CD4-positive, CD25-positive, alpha-beta regulatory T cell (primary cell): Measurements from ENCODE around the gene GGCX. TPM values are rescaled to one million over a fixed set of nuclear protein-coding genes. Genes with fewer than 3 reads are reported as not detected.

ENCODE experiments used
- ATAC-seq, 2 donors: fragments of 150-1000 bp; cut with Tn5 transposase; one replicate each; pipeline ENCODE4 v1.10.0; 2021; ENCODE audit warnings: low read depth in 2 of 2, moderate number of reproducible peaks in 2 of 2, moderate library complexity in 1 of 2
- DNase-seq, 3 donors: peaks; one replicate each; pipeline versions ENCODE4 v3.0.0 to v3.0.0-alpha.2; 2012 to 2022; ENCODE audit warnings: mixed read lengths in 1 of 3
- H3K27ac ChIP-seq: one replicate; pipeline ENCODE4 v1.7.0; 2013; ENCODE audit warnings: mild to moderate bottlenecking, low read length; ENCODE audit not compliant: insufficient read depth, poor library complexity, severe bottlenecking
- H3K27me3 ChIP-seq: one replicate; pipeline ENCODE4 v1.7.0; 2013; ENCODE audit warnings: low read length; ENCODE audit not compliant: control insufficient read depth, insufficient read depth
- H3K36me3 ChIP-seq: one replicate; pipeline ENCODE4 v1.7.0; 2013; ENCODE audit warnings: mild to moderate bottlenecking, low read length, moderate library complexity; ENCODE audit not compliant: control insufficient read depth, insufficient read depth
- H3K4me1 ChIP-seq: 2 replicates; pipeline ENCODE4 v1.7.0; 2013; ENCODE audit warnings: mild to moderate bottlenecking, low read length; ENCODE audit not compliant: insufficient read depth, control insufficient read depth, poor library complexity, severe bottlenecking
- H3K4me3 ChIP-seq: one replicate; pipeline ENCODE4 v1.7.0; 2013; ENCODE audit warnings: low read depth, mild to moderate bottlenecking, low read length, moderate library complexity
- H3K9me3 ChIP-seq, 2 experiments: 1 replicate in 1 of 2; 2 replicates in 1 of 2; pipeline ENCODE4 v1.7.0; 2013; ENCODE audit warnings: low read length in 2 of 2, mild to moderate bottlenecking in 1 of 2, moderate library complexity in 1 of 2; ENCODE audit not compliant: control insufficient read depth in 2 of 2
- H3K27ac Mint-ChIP-seq, 3 donors: one replicate each; pipeline ENCODE4 v1.8.0; 2020 to 2022; ENCODE audit warnings: mild to moderate bottlenecking in 3 of 3, mixed read lengths in 3 of 3, moderate library complexity in 2 of 3
- H3K27me3 Mint-ChIP-seq: one replicate; pipeline ENCODE4 v1.8.0; 2022; ENCODE audit warnings: mild to moderate bottlenecking, mixed read lengths
- H3K36me3 Mint-ChIP-seq: one replicate; pipeline ENCODE4 v1.8.0; 2020; ENCODE audit warnings: mixed read lengths
- H3K4me1 Mint-ChIP-seq, 4 donors: one replicate each; pipeline ENCODE4 v1.8.0; 2020 to 2022; ENCODE audit warnings: mixed read lengths in 4 of 4, mild to moderate bottlenecking in 1 of 4
- H3K4me3 Mint-ChIP-seq, 4 donors: one replicate each; pipeline ENCODE4 v1.8.0; 2020 to 2022; ENCODE audit warnings: mild to moderate bottlenecking in 4 of 4, mixed read lengths in 4 of 4, moderate library complexity in 3 of 4
- H3K9me3 Mint-ChIP-seq, 7 donors: one replicate each; pipeline ENCODE4 v1.8.0; 2020 to 2022; ENCODE audit warnings: mixed read lengths in 7 of 7, mild to moderate bottlenecking in 3 of 7, moderate library complexity in 2 of 7
- polyA plus RNA-seq, 4 donors: library from polyadenylated mRNA; unstranded; fragments of 300-500 nt; fragmentation: Illumina TruSeq; gene quantifications; one replicate each; pipeline ENCODE4 v1.2.3, GENCODE V29; 2021
- total RNA-seq: library from RNA; stranded (reverse); gene quantifications from one replicate; pipeline ENCODE4 v1.2.3, GENCODE V29; 2022

GGCX gene
- total and polyA plus RNA-seq, 5 donors from 2014 or later, result 16.7 to 28.1 (median 18.3) TPM

DNA sequence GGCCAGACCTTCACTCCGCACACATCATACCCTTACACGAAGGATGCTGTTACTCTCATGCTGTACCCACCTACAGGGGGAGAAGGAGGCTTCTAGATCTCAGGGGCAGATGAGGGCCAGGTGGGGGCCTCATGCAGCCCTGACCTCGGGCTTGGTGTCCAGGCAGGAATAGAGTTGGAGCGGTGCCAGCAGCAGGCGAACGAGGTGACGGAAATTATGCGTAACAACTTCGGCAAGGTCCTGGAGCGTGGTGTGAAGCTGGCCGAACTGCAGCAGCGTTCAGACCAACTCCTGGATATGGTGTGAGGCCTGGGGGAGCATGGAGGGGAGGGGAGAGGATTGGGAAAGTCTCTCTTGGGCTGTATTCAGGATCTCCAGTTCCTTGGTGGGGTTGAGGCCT lies 30.3 kb upstream of the GGCX start:
- no peak for ATAC-seq
- DNase-seq, result no peak
- Histone ChIP-seq H3K4me1 (peaks cover 24% of the 10 kb centered on the region), H3K9me3 (no peaks in the 10 kb centered on the region), H3K36me3 (no peaks in the 10 kb centered on the region), H3K4me3 (no peak overlapping the region), H3K27me3 (no peaks in the 10 kb centered on the region), H3K27ac (no peak overlapping the region)
- peaks cover 3 to 53% (median 28%) of the 10 kb centered on the region in 4 donors for H3K4me1 Mint-ChIP-seq
- H3K9me3 Mint-ChIP-seq, result no peaks in the 10 kb centered on the region
- H3K36me3 Mint-ChIP-seq, result peaks cover 4% of the 10 kb centered on the region
- no peaks in the 10 kb centered on the region for H3K27me3 Mint-ChIP-seq
- H3K4me3 Mint-ChIP-seq, result peak overlapping the region in 1 of 4 donors; percentile 28
- peak overlapping the region in 1 of 3 donors; percentile 79 for H3K27ac Mint-ChIP-seq

DNA sequence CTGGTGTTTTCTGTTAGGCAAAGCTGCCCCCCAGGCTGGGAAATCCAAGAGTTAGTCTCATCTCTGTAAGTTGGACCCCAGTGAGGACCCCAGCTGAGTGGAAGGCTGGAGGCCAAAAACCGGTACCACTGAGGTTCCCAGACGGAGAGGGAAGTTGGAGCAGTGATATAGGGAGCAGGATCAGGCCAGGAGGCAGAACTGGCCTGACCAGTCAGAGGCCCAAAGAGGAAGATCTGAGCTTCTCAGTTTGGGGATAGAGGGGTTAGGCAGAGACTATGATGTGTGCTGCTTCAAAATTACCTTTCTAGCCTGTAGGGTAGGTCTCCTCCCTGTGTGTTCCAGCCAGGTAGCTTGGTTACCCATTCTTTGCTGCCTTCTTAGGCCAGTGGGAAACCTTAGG lies 29.7 kb upstream of the GGCX start:
- Mint-ChIP-seq H3K27ac (peak overlapping the region in 2 of 3 donors; percentile 25 to 92), H3K4me1 (peaks cover 3 to 51% (median 27%) of the 10 kb centered on the region in 4 donors), H3K36me3 (peaks cover 4% of the 10 kb centered on the region), H3K27me3 (no peaks in the 10 kb centered on the region), H3K4me3 (peak overlapping the region in 2 of 4 donors; percentile 21 to 64), H3K9me3 (no peaks in the 10 kb centered on the region)
- no peak for DNase-seq
- Histone ChIP-seq H3K27ac (no peak overlapping the region), H3K27me3 (no peaks in the 10 kb centered on the region), H3K4me3 (no peak overlapping the region), H3K9me3 (no peaks in the 10 kb centered on the region), H3K4me1 (peaks cover 18% of the 10 kb centered on the region), H3K36me3 (no peaks in the 10 kb centered on the region)
- no peak for ATAC-seq

- peaks cover 3 to 51% (median 29%) of the 10 kb centered on the region in 4 donors for H3K4me1 Mint-ChIP-seq
- DNase-seq (no peak), ATAC-seq (no peak)
- no peaks in the 10 kb centered on the region for H3K27me3 Mint-ChIP-seq
- peaks cover 0 to under 1% (median 0%) of the 10 kb centered on the region in 7 donors for H3K9me3 Mint-ChIP-seq
- H3K4me1 ChIP-seq, result peaks cover 22% of the 10 kb centered on the region
- H3K4me3 Mint-ChIP-seq, result peak overlapping the region in 2 of 4 donors; percentile 64 to 80
- no peaks in the 10 kb centered on the region for H3K36me3 ChIP-seq
- H3K36me3 Mint-ChIP-seq, result no peaks in the 10 kb centered on the region
- H3K9me3 ChIP-seq, result no peaks in the 10 kb centered on the region
- H3K4me3 ChIP-seq, result no peak overlapping the region
- no peaks in the 10 kb centered on the region for H3K27me3 ChIP-seq
- no peak overlapping the region for H3K27ac ChIP-seq
- peak overlapping the region in 2 of 3 donors; percentile 42 to 92 for H3K27ac Mint-ChIP-seq
Measured at GRCh38 chr2:85589982-85590791, 28.9 kb upstream of the GGCX start.

DNA sequence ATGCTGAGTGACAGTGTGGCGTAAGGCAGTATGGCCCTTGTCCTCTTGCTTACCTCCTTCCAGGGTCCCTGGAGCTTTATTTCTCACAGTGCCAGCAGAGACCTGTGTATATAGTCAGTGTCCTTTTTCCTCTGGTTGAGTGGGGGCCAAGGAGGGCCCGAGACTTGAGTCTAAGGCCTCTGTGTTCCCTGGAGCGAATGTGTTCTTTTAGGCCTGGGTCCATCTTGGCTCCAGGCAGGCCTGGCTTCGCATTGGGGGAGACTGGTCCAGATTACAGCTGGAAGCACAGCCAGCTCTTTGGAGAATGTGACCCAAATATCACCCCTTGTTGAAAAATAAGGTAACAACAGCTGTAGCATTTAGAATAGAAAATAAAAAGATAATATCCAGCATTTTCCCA lies 27.9 kb upstream of the GGCX start:
- peak overlapping the region in 1 of 4 donors; percentile 66 for H3K4me3 Mint-ChIP-seq
- no peak overlapping the region for H3K27ac ChIP-seq
- peaks cover 0 to 1% (median 0%) of the 10 kb centered on the region in 7 donors for H3K9me3 Mint-ChIP-seq
- H3K36me3 Mint-ChIP-seq, result no peaks in the 10 kb centered on the region
- peaks cover 21% of the 10 kb centered on the region for H3K4me1 ChIP-seq
- H3K9me3 ChIP-seq, result no peaks in the 10 kb centered on the region
- H3K27ac Mint-ChIP-seq, result peak overlapping the region in 1 of 3 donors; percentile 83
- no peaks in the 10 kb centered on the region for H3K27me3 Mint-ChIP-seq
- DNase-seq, result no peak
- H3K4me3 ChIP-seq, result no peak overlapping the region
- no peaks in the 10 kb centered on the region for H3K27me3 ChIP-seq
- peaks cover 0 to 48% (median 29%) of the 10 kb centered on the region in 4 donors for H3K4me1 Mint-ChIP-seq
- no peak for ATAC-seq
- H3K36me3 ChIP-seq, result no peaks in the 10 kb centered on the region

DNA sequence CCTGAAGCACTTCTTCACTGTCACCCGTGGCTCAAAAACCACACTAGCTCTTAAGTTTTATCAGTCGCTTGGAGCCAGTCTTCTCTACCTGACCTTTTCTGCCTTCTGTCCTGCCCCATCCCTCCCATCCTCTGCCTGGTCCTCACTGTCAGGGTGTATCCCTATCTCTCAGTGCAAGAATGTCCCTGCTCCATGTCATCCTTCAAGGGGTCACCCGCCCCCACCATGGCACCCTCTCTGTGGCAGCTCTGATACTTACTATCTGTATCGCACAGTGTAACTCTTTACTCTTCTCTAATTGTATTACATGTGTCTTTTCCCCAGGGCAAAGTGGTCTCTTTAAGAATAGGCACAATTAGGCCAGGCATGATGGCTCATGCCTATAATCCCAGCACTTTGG lies 27.4 kb upstream of the GGCX start:
- peaks cover under 1% of the 10 kb centered on the region for H3K36me3 Mint-ChIP-seq
- no peak for ATAC-seq
- peaks cover 3 to 48% (median 29%) of the 10 kb centered on the region in 4 donors for H3K4me1 Mint-ChIP-seq
- peak overlapping the region; percentile 63 to 83 (median 81) for H3K27ac Mint-ChIP-seq
- H3K9me3 Mint-ChIP-seq, result peaks cover 0 to 1% (median 0%) of the 10 kb centered on the region in 7 donors
- Histone ChIP-seq H3K4me3 (no peak overlapping the region), H3K36me3 (no peaks in the 10 kb centered on the region), H3K27ac (no peak overlapping the region), H3K27me3 (no peaks in the 10 kb centered on the region), H3K4me1 (peaks cover 24% of the 10 kb centered on the region), H3K9me3 (no peaks in the 10 kb centered on the region)
- H3K4me3 Mint-ChIP-seq, result peak overlapping the region in 3 of 4 donors; percentile 0 to 66 (median 2)
- DNase-seq, result no peak
- no peaks in the 10 kb centered on the region for H3K27me3 Mint-ChIP-seq

GRCh38 chr2:85588236-85588635 lies 26.9 kb upstream of the GGCX start:
- Mint-ChIP-seq H3K27me3 (no peaks in the 10 kb centered on the region), H3K9me3 (peaks cover 0 to 1% (median 0%) of the 10 kb centered on the region in 7 donors), H3K27ac (peak overlapping the region in 1 of 3 donors; percentile 83), H3K4me3 (peak overlapping the region in 3 of 4 donors; percentile 0 to 66 (median 2)), H3K36me3 (peaks cover 3% of the 10 kb centered on the region), H3K4me1 (peaks cover 6 to 53% (median 31%) of the 10 kb centered on the region in 4 donors)
- peaks cover 28% of the 10 kb centered on the region for H3K4me1 ChIP-seq
- no peak for DNase-seq
- H3K27ac ChIP-seq, result no peak overlapping the region
- H3K4me3 ChIP-seq, result no peak overlapping the region
- ATAC-seq, result no peak
- no peaks in the 10 kb centered on the region for H3K36me3 ChIP-seq
- no peaks in the 10 kb centered on the region for H3K9me3 ChIP-seq
- H3K27me3 ChIP-seq, result no peaks in the 10 kb centered on the region

DNA sequence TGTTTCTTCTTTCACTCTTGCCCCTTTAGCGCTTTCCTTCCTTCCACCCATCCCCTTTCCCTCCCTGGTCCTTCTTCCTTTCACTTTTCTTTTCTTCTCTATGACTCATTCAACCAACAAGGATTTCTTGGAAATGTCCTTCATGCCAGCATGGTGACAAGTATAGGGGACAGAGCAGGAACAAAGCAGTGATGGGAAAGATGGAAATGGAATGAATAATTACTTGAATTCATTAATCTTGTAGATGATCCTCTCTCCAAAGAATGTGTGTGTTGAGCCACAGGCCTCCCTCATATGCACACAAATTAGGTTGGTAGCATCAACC lies 24.4 kb upstream of the GGCX start:
- peaks cover 29% of the 10 kb centered on the region for H3K4me1 ChIP-seq
- peak overlapping the region; percentile 26 for H3K4me3 ChIP-seq
- Mint-ChIP-seq H3K4me1 (peaks cover 6 to 66% (median 40%) of the 10 kb centered on the region in 4 donors), H3K4me3 (peak overlapping the region; percentile 81 to 94 (median 88)), H3K27me3 (no peaks in the 10 kb centered on the region), H3K36me3 (peaks cover 16% of the 10 kb centered on the region), H3K9me3 (peaks cover 0 to 1% (median 0%) of the 10 kb centered on the region in 7 donors), H3K27ac (peak overlapping the region; percentile 92 to 95 (median 93))
- no peaks in the 10 kb centered on the region for H3K27me3 ChIP-seq
- ATAC-seq (no peak), DNase-seq (peak in 1 of 3 donors; percentile 10)
- no peaks in the 10 kb centered on the region for H3K9me3 ChIP-seq
- H3K36me3 ChIP-seq, result peaks cover 13% of the 10 kb centered on the region
- H3K27ac ChIP-seq, result peak overlapping the region; percentile 76
